HepG2 (cell line): ENCODE data around the gene PLEKHG5. TPM values are rescaled to one million over a fixed set of nuclear protein-coding genes. Genes with fewer than 3 reads are reported as not detected.

ENCODE experiments used
- HDAC1 ChIP-seq: sonication (generic); formaldehyde crosslinking; IDR thresholded peaks from 2 replicates; pipeline ENCODE4 v1.5.1; 2020; ENCODE audit warnings: mild to moderate bottlenecking, missing genetic modification reagents
- JARID2 ChIP-seq: sonication (generic); formaldehyde crosslinking; IDR thresholded peaks from 2 replicates; pipeline ENCODE4 v1.8.1; 2023; ENCODE audit warnings: missing genetic modification reagents, inconsistent platforms; ENCODE audit not compliant: insufficient replicate concordance
- JUN ChIP-seq: sonication (generic); formaldehyde crosslinking; IDR thresholded peaks from 2 replicates; pipeline ENCODE4 v1.4.0; 2020; ENCODE audit warnings: mild to moderate bottlenecking, missing genetic modification reagents
- MAFF ChIP-seq: IDR thresholded peaks from 2 replicates; pipeline ENCODE4 v1.6.1; 2011; ENCODE audit warnings: low read depth, low read length, improper control_type of control experiment
- NFAT5 ChIP-seq: sonication (generic); formaldehyde crosslinking; IDR thresholded peaks from 2 replicates; pipeline ENCODE4 v1.4.0; 2020; ENCODE audit warnings: missing genetic modification reagents
- RARA ChIP-seq: IDR thresholded peaks from 2 replicates; pipeline ENCODE4 v1.6.1; 2016; ENCODE audit warnings: missing genetic modification reagents, missing compliant biosample characterization
- TP53 ChIP-seq: sonication (generic); formaldehyde crosslinking; conservative IDR thresholded peaks from 2 replicates; pipeline ENCODE4 v1.4.0; 2020; ENCODE audit warnings: missing genetic modification reagents
- ZBTB1 ChIP-seq: sonication (generic); formaldehyde crosslinking; IDR thresholded peaks from 2 replicates; pipeline ENCODE4 v1.4.0; 2020; ENCODE audit warnings: missing genetic modification reagents, borderline replicate concordance
- ZC3H4 ChIP-seq: sonication (generic); formaldehyde crosslinking; IDR thresholded peaks from 2 replicates; pipeline ENCODE4 v1.4.0; 2020; ENCODE audit warnings: missing genetic modification reagents, borderline replicate concordance
- ZFP37 ChIP-seq: sonication (generic); formaldehyde crosslinking; IDR thresholded peaks from 2 replicates; pipeline ENCODE4 v1.4.0; 2020; ENCODE audit warnings: missing genetic modification reagents, borderline replicate concordance
- ZKSCAN5 ChIP-seq: sonication (generic); formaldehyde crosslinking; IDR thresholded peaks from 2 replicates; pipeline ENCODE4 v1.5.1; 2020; ENCODE audit warnings: mild to moderate bottlenecking, missing genetic modification reagents
- ZNF574 ChIP-seq: sonication (generic); formaldehyde crosslinking; IDR thresholded peaks from 2 replicates; pipeline ENCODE4 v1.4.0; 2020; ENCODE audit warnings: missing genetic modification reagents
- ZNF576 ChIP-seq: sonication (generic); formaldehyde crosslinking; IDR thresholded peaks from 2 replicates; pipeline ENCODE4 v1.4.0; 2020; ENCODE audit warnings: mild to moderate bottlenecking, missing genetic modification reagents
- ZNF580 ChIP-seq: IDR thresholded peaks from 2 replicates; pipeline ENCODE4 v1.6.1; 2016; ENCODE audit warnings: low read depth, borderline replicate concordance
- ZNF609 ChIP-seq: sonication (generic); formaldehyde crosslinking; IDR thresholded peaks from 2 replicates; pipeline ENCODE4 v1.4.0; 2020; ENCODE audit warnings: mild to moderate bottlenecking, missing genetic modification reagents, borderline replicate concordance
- ZNF879 ChIP-seq: sonication (generic); formaldehyde crosslinking; IDR thresholded peaks from 2 replicates; pipeline ENCODE4 v1.8.1; 2023; ENCODE audit warnings: missing genetic modification reagents
- ZSCAN12 ChIP-seq: sonication (generic); formaldehyde crosslinking; IDR thresholded peaks from 2 replicates; pipeline ENCODE4 v1.9.0; 2021; ENCODE audit warnings: mild to moderate bottlenecking, missing genetic modification reagents
- polyA plus RNA-seq, 8 experiments: library from polyadenylated mRNA; depleted of rRNA in 3 of 8; stranded (reverse) in 7 of 8; unstranded in 1 of 8; fragments of >200 nt; fragmentation: Illumina TruSeq in 4 of 8; extraction: Trizol in 4 of 8; gene quantifications; 2 replicates each; pipeline versions ENCODE4 v1.2.1 to v1.2.3, GENCODE V29; 2011 to 2016; ENCODE audit warnings: low read depth in 4 of 8, missing spikeins in 1 of 8, mixed read lengths in 1 of 8; ENCODE audit not compliant: insufficient read depth in 1 of 8
- total RNA-seq, 5 experiments: library from RNA; depleted of rRNA; stranded (reverse); fragments of >200 nt; fragmentation: Illumina TruSeq; extraction: Trizol; gene quantifications; 2 replicates each; pipeline ENCODE4 v1.2.3, GENCODE V29; 2016; ENCODE audit warnings: low read depth in 1 of 5

Gene PLEKHG5
- total and polyA plus RNA-seq, 2 of the 13 experiments (the other 11 are each of a cell fraction or from before 2014, with no cell fraction given), result 1.9 to 3.5 TPM

- TF ChIP-seq ZKSCAN5 (CRISPR knock-in tag), result no peak
- no peak for TF ChIP-seq ZNF609 (CRISPR knock-in tag)
- no peak for TF ChIP-seq RARA
- no peak for TF ChIP-seq NFAT5
- no peak for TF ChIP-seq JARID2 (CRISPR knock-in tag)
- no peak for TF ChIP-seq ZBTB1 (CRISPR knock-in tag)
- TF ChIP-seq HDAC1 (CRISPR knock-in tag), result no peak
- TF ChIP-seq ZSCAN12 (CRISPR knock-in tag), result no peak
- TF ChIP-seq ZNF580 (CRISPR knock-in tag), result peak; percentile 42; the same call in 1 of the 2 replicates
- no peak for TF ChIP-seq ZC3H4
- no peak for TF ChIP-seq TP53
- peak; percentile 66; the same call in 1 of the 2 replicates for TF ChIP-seq ZNF574
- no peak for TF ChIP-seq ZNF576
- TF ChIP-seq ZNF879 (CRISPR knock-in tag), result no peak
- TF ChIP-seq MAFF, result no peak
- TF ChIP-seq ZFP37 (CRISPR knock-in tag), result no peak
- TF ChIP-seq JUN (CRISPR knock-in tag), result no peak
Measured at GRCh38 chr1:6486433-6487011, 4.9 kb downstream of the PLEKHG5 start (continued).
